Retina (tissue), 1 donor: ENCODE measurements around the gene SLC17A2.

Source experiments
- DNase-seq: peaks from one replicate; pipeline ENCODE4 v3.0.0-alpha.2; 2016

Gene SLC17A2

GRCh38 chr6:25882051-25882496 lies 48.4 kb downstream of the SLC17A2 start:
- peak; percentile 9 for DNase-seq

- DNase-seq, result no peak
Measured at GRCh38 chr6:25880601-25881000, 49.9 kb downstream of the SLC17A2 start.

- no peak for DNase-seq
Measured at GRCh38 chr6:25878721-25879322, 51.7 kb downstream of the SLC17A2 start.

GRCh38 chr6:25875926-25876602 lies 54.4 kb downstream of the SLC17A2 start:
- DNase-seq, result no peak

GRCh38 chr6:25875563-25875905 lies 55.0 kb downstream of the SLC17A2 start:
- DNase-seq, result no peak

GRCh38 chr6:25874822-25875562 lies 55.5 kb downstream of the SLC17A2 start:
- DNase-seq, result no peak

- DNase-seq, result no peak
Measured at GRCh38 chr6:25874118-25874517, 56.4 kb downstream of the SLC17A2 start, which contains the start of gene SLC17A3. Gene SLC17A3 (minus strand): TSS chr6:25874243. CDS start chr6:25868387, 5,856 bp downstream.

GRCh38 chr6:25872814-25873213 lies 57.7 kb downstream of the SLC17A2 start:
- no peak for DNase-seq

- DNase-seq, result no peak
Measured at GRCh38 chr6:25869840-25870239, 60.7 kb downstream of the SLC17A2 start.

GRCh38 chr6:25868436-25869183 lies 61.9 kb downstream of the SLC17A2 start:
- DNase-seq, result no peak

- no peak for DNase-seq
Measured at GRCh38 chr6:25866011-25866410, 64.5 kb downstream of the SLC17A2 start.

- DNase-seq, result no peak
Measured at GRCh38 chr6:25863360-25863759, 67.1 kb downstream of the SLC17A2 start.
